HG03060 (cell line): ENCODE results near the gene CSF1.

Experiments
- ATAC-seq: cut with Tn5 transposase; IDR thresholded peaks from one replicate; pipeline ENCODE4 v1.9.1; 2021; ENCODE audit warnings: low read depth, moderate number of reproducible peaks; ENCODE audit not compliant: unreplicated experiment

Gene CSF1

GRCh38 chr1:109974191-109974590, 63.5 kb downstream of the CSF1 start:
- no peak for ATAC-seq

- ATAC-seq = no peak
Measured at GRCh38 chr1:109975718-109976117, 65.1 kb downstream of the CSF1 start.

- ATAC-seq = no peak
Measured at GRCh38 chr1:109976762-109977161, 66.1 kb downstream of the CSF1 start.

GRCh38 chr1:109977225-109977624, 66.6 kb downstream of the CSF1 start:
- ATAC-seq = no peak

- ATAC-seq = no peak
Measured at GRCh38 chr1:109977657-109978378, 67.2 kb downstream of the CSF1 start.

GRCh38 chr1:109978761-109979488, 68.3 kb downstream of the CSF1 start:
- ATAC-seq = no peak

- no peak for ATAC-seq
Measured at GRCh38 chr1:109979489-109980091, 68.9 kb downstream of the CSF1 start.
